Osteocyte (in vitro differentiated cells): ENCODE measurements around the gene CHD3. TPM values are rescaled to one million over a fixed set of nuclear protein-coding genes. Genes with fewer than 3 reads are reported as not detected.

Experiments
- DNase-seq: peaks from one replicate; pipeline ENCODE4 v3.0.0; 2021; ENCODE audit warnings: mixed read lengths; ENCODE audit not compliant: unreplicated experiment; ENCODE audit errors: extremely low spot score
- H3K27ac Mint-ChIP-seq: one replicate; pipeline ENCODE4 v1.8.0; 2021; ENCODE audit warnings: mild to moderate bottlenecking, mixed read lengths; ENCODE audit not compliant: unreplicated experiment
- H3K27me3 Mint-ChIP-seq: one replicate; pipeline ENCODE4 v1.8.0; 2021; ENCODE audit warnings: mixed read lengths; ENCODE audit not compliant: unreplicated experiment
- H3K36me3 Mint-ChIP-seq: one replicate; pipeline ENCODE4 v1.8.0; 2021; ENCODE audit warnings: mixed read lengths; ENCODE audit not compliant: unreplicated experiment
- H3K4me1 Mint-ChIP-seq: one replicate; pipeline ENCODE4 v1.8.0; 2021; ENCODE audit warnings: mixed read lengths; ENCODE audit not compliant: unreplicated experiment
- H3K4me3 Mint-ChIP-seq: one replicate; pipeline ENCODE4 v1.8.0; 2021; ENCODE audit warnings: mild to moderate bottlenecking, moderate library complexity, mixed read lengths; ENCODE audit not compliant: unreplicated experiment
- H3K9me3 Mint-ChIP-seq: one replicate; pipeline ENCODE4 v1.8.0; 2021; ENCODE audit warnings: mixed read lengths; ENCODE audit not compliant: unreplicated experiment
- CTCF ChIP-seq: fragments of 200-600 bp; sonication (generic); IDR thresholded peaks from 2 replicates; pipeline ENCODE4 v1.5.0; 2021; ENCODE audit warnings: antibody characterized with exemption, mild to moderate bottlenecking, moderate library complexity
- total RNA-seq: library from RNA; stranded (reverse); gene quantifications from 2 replicates; pipeline ENCODE4 v1.2.1, GENCODE V29; 2021

CHD3 gene
- total RNA-seq, 1 donor from 2014 or later: 206 TPM

DNA sequence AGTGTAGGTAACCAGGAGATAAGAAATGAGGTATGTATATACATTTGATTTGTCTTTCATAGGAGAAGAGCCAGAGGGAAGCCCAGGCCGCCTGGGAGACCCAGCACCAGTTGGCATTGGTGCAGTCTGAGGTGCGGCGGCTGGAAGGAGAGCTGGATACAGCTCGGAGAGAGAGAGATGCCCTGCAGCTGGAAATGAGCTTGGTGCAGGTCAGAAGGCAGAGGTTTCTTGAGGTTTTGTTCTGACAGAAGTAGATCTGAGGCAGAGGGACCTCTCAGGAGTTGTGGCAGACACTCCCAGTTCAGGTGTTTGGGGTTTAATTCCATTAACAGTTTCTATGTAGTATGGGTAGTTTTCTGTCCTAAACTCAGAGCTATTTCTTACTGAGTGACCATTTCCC, 51.4 kb downstream of the CHD3 start:
- no peak for DNase-seq
- Mint-ChIP-seq H3K9me3 (no peaks in the 10 kb centered on the region), H3K4me1 (peaks cover 7% of the 10 kb centered on the region), H3K4me3 (no peak overlapping the region), H3K36me3 (peaks cover 39% of the 10 kb centered on the region), H3K27ac (no peak overlapping the region), H3K27me3 (no peaks in the 10 kb centered on the region)
- TF ChIP-seq CTCF: no peak

DNA sequence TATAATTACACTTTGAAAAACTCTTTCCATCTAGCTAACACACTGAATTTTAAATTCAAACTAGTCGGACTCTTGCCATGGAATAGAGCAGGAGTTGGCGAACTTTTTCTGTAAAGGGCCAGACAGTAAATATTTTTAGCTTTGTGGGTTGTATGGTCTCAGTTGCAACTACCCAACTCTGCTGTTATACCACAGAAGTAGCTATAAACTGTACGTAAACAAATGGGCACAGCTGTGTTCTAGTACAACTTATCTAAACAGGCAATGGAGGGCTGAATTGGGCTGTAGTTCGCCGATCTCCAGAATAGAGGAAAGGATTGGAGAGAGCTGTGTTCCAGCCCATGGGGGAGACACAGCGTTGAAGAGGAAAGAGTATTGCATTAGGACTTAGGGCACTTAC, 52.2 kb downstream of the CHD3 start:
- Mint-ChIP-seq H3K27ac (no peak overlapping the region), H3K36me3 (peaks cover 38% of the 10 kb centered on the region), H3K4me3 (no peak overlapping the region), H3K27me3 (no peaks in the 10 kb centered on the region), H3K4me1 (peaks cover 2% of the 10 kb centered on the region), H3K9me3 (no peaks in the 10 kb centered on the region)
- no peak for TF ChIP-seq CTCF
- no peak for DNase-seq

- peaks cover 41% of the 10 kb centered on the region for H3K36me3 Mint-ChIP-seq
- H3K4me3 Mint-ChIP-seq: no peak overlapping the region
Observed at GRCh38 chr17:7943291-7943690, 54.7 kb downstream of the CHD3 start.

GRCh38 chr17:7944326-7944725, 55.7 kb downstream of the CHD3 start:
- peaks cover 50% of the 10 kb centered on the region for H3K36me3 Mint-ChIP-seq
- no peak overlapping the region for H3K27ac Mint-ChIP-seq
- no peaks in the 10 kb centered on the region for H3K27me3 Mint-ChIP-seq
- no peak for TF ChIP-seq CTCF
- no peaks in the 10 kb centered on the region for H3K4me1 Mint-ChIP-seq
- no peaks in the 10 kb centered on the region for H3K9me3 Mint-ChIP-seq
- H3K4me3 Mint-ChIP-seq: no peak overlapping the region
- no peak for DNase-seq

More at GRCh38 chr17:7943291-7943690, 54.7 kb downstream of the CHD3 start:
- H3K27me3 Mint-ChIP-seq: no peaks in the 10 kb centered on the region
- TF ChIP-seq CTCF: no peak
- no peak for DNase-seq
- no peak overlapping the region for H3K27ac Mint-ChIP-seq
- H3K4me1 Mint-ChIP-seq: no peaks in the 10 kb centered on the region
- H3K9me3 Mint-ChIP-seq: no peaks in the 10 kb centered on the region

- TF ChIP-seq CTCF: no peak
- DNase-seq: no peak
- Mint-ChIP-seq H3K9me3 (no peaks in the 10 kb centered on the region), H3K27ac (no peak overlapping the region), H3K27me3 (no peaks in the 10 kb centered on the region), H3K4me3 (no peak overlapping the region), H3K36me3 (peaks cover 51% of the 10 kb centered on the region), H3K4me1 (no peaks in the 10 kb centered on the region)
Observed at GRCh38 chr17:7945651-7946050, 57.1 kb downstream of the CHD3 start.
